Suprapubic skin (tissue), 4 donors: ENCODE data around the gene DCXR. TPM values are rescaled to one million over a fixed set of nuclear protein-coding genes. Genes with fewer than 3 reads are reported as not detected.

Experiments
- DNase-seq, 2 donors: peaks; one replicate each; pipeline ENCODE4 v3.0.0-alpha.2; 2019; ENCODE audit warnings: low spot score in 2 of 2
- H3K27ac ChIP-seq: fragments of 200-600 bp; sonication (generic); one replicate; pipeline ENCODE4 v1.5.1; 2019
- H3K27me3 ChIP-seq: fragments of 200-600 bp; sonication (generic); one replicate; pipeline ENCODE4 v1.5.1; 2019
- H3K36me3 ChIP-seq: fragments of 200-600 bp; sonication (generic); one replicate; pipeline ENCODE4 v1.5.1; 2019
- H3K4me1 ChIP-seq: fragments of 200-600 bp; sonication (generic); one replicate; pipeline ENCODE4 v1.5.1; 2019
- H3K4me3 ChIP-seq: fragments of 200-600 bp; sonication (generic); one replicate; pipeline ENCODE4 v1.5.1; 2019; ENCODE audit warnings: mild to moderate bottlenecking
- H3K9me3 ChIP-seq: fragments of 200-600 bp; sonication (generic); one replicate; pipeline ENCODE4 v1.5.1; 2019
- EP300 ChIP-seq: sonication (generic); formaldehyde crosslinking; IDR thresholded peaks from one replicate; pipeline ENCODE4 v1.6.1; 2017; ENCODE audit warnings: antibody characterized with exemption
- POLR2A ChIP-seq, 2 donors: fragments of 450-650 bp; IDR thresholded peaks; one replicate each; pipeline ENCODE4 v1.6.1; 2017; ENCODE audit warnings: antibody characterized with exemption in 2 of 2, mild to moderate bottlenecking in 2 of 2, moderate library complexity in 2 of 2
- POLR2AphosphoS5 ChIP-seq, 3 donors: sonication (generic); formaldehyde crosslinking; IDR thresholded peaks; one replicate each; pipeline ENCODE4 v1.6.1; 2017; ENCODE audit warnings: antibody characterized with exemption in 3 of 3
- WGBS: methylation state at CpG from one replicate; pipeline ENCODE4 v1.1.5; 2018; 5-methylcytosine and 5-hydroxymethylcytosine counted together
- total RNA-seq, 4 donors: library from RNA; depleted of rRNA; stranded (reverse); fragments of >200 nt; gene quantifications; one replicate each; pipeline ENCODE4 v1.1.0, GENCODE V29; 2016
- TF ChIP-seq, protein P1 (sequence below), 2 donors: fragments of 200-600 bp in 1 of 2; fragments of 450-650 bp in 1 of 2; sonication (generic) in 1 of 2; IDR thresholded peaks; one replicate each; pipeline ENCODE4 v1.5.1; 2016 to 2019; ENCODE audit warnings: antibody characterized with exemption in 2 of 2, mild to moderate bottlenecking in 1 of 2, moderate library complexity in 1 of 2

Gene DCXR
- total RNA-seq, 4 donors from 2014 or later = 160 to 267 (median 222) TPM

DNA sequence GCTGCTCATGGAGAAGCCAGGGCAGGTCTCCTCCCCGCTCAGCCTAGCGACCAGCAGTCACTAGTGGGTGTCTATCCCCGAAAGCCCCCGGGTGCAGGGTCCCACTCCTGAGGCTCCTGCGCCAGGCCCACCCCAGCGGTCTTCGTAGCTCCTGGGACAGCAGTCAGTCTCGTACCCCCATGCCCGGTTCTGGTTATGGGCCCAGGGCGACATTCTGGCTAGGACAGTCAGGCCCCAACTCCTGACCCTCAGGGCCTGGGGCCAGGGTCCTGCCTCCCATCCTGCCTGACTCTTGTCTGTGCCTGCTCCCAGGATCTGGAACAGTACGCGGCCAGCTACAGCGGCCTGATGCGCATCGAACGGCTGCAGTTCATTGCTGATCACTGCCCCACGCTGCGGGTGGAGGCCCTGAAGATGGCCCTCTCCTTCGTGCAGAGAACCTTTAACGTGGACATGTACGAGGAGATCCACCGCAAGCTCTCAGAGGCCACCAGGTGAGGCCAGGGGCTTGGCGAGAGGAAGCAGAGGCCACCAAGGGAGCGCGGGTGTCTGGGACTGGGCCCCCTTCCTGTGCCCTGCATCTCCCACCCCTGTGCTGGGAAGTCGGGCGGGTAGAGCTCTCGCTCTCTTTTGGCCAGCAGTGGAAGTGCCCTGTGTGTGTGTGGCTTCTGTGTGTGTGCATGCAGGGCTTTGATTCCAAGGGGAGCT, 16.2 kb upstream of the DCXR start:
- no peaks in the 10 kb centered on the region for H3K9me3 ChIP-seq
- H3K4me1 ChIP-seq = peaks cover 42% of the 10 kb centered on the region
- TF ChIP-seq POLR2A (IDR thresholded peaks at IDR 0.05) = no peak
- TF ChIP-seq EP300 = no peak
- TF ChIP-seq, protein P1, sequence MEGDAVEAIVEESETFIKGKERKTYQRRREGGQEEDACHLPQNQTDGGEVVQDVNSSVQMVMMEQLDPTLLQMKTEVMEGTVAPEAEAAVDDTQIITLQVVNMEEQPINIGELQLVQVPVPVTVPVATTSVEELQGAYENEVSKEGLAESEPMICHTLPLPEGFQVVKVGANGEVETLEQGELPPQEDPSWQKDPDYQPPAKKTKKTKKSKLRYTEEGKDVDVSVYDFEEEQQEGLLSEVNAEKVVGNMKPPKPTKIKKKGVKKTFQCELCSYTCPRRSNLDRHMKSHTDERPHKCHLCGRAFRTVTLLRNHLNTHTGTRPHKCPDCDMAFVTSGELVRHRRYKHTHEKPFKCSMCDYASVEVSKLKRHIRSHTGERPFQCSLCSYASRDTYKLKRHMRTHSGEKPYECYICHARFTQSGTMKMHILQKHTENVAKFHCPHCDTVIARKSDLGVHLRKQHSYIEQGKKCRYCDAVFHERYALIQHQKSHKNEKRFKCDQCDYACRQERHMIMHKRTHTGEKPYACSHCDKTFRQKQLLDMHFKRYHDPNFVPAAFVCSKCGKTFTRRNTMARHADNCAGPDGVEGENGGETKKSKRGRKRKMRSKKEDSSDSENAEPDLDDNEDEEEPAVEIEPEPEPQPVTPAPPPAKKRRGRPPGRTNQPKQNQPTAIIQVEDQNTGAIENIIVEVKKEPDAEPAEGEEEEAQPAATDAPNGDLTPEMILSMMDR (IDR thresholded peaks at IDR 0.05) = no peak
- no peak for TF ChIP-seq POLR2AphosphoS5 (IDR thresholded peaks at IDR 0.05)
- DNase-seq = no peak
- no peaks in the 10 kb centered on the region for H3K27me3 ChIP-seq
- H3K27ac ChIP-seq = no peak overlapping the region
- 100% methylated on average over 1 of the region's 28 CpGs for WGBS
- peak overlapping the region; percentile 85 for H3K4me3 ChIP-seq
- peaks cover 62% of the 10 kb centered on the region for H3K36me3 ChIP-seq

DNA sequence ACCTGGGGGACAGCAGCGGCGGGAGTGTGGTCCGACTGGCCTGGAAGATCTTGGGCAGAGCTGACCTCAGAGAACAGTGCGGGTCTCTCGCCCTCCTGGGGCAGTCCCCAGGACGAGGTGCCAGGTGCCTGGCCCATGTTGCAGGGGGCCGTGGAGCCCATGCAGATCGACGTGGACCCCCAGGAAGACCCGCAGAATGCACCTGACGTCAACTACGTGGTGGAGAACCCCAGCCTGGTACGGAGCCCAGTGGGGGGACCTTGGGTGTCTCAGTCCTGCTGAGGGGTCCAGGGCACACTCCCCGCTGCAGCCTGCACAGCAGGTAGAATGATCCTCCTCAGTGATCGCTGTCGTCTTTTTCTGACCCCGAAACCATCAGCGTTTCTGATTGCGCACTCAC, 15.6 kb upstream of the DCXR start:
- Histone ChIP-seq H3K27ac (no peak overlapping the region), H3K9me3 (no peaks in the 10 kb centered on the region), H3K36me3 (peaks cover 62% of the 10 kb centered on the region), H3K4me3 (peak overlapping the region; percentile 85), H3K27me3 (no peaks in the 10 kb centered on the region), H3K4me1 (peaks cover 42% of the 10 kb centered on the region)
- WGBS = 96% methylated on average over 11 of the region's 19 CpGs
- DNase-seq = no peak
- TF ChIP-seq, protein P1 (IDR thresholded peaks at IDR 0.05) = no peak
- TF ChIP-seq POLR2A (IDR thresholded peaks at IDR 0.05) (no peak), EP300 (no peak), POLR2AphosphoS5 (IDR thresholded peaks at IDR 0.05) (no peak)

DNA sequence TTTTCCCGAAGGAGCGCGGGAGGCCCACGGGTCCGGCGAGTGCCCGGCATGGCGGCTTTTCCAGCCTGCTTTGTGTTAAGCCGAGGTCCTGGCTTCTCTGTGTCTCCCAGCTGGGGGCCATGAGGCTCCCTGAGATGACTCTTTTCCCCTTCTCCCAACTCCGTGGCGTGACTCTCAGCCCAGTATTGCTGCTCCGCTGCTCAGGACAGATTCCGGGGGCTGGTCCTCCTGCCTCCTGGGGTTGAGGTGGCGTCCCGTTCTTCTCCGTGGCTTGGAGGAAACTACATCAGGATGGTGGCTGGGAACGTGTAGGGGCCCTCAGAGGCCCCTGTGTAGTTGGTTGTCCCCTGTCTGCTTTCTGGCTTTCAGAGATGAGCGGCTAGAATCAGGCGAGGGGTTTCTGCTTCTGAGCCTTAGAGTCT, 15.2 kb upstream of the DCXR start:
- Histone ChIP-seq H3K9me3 (no peaks in the 10 kb centered on the region), H3K36me3 (peaks cover 62% of the 10 kb centered on the region), H3K4me3 (peak overlapping the region; percentile 85), H3K27me3 (no peaks in the 10 kb centered on the region), H3K4me1 (peaks cover 42% of the 10 kb centered on the region), H3K27ac (no peak overlapping the region)
- no peak for TF ChIP-seq POLR2AphosphoS5 (IDR thresholded peaks at IDR 0.05)
- TF ChIP-seq POLR2A (IDR thresholded peaks at IDR 0.05) = no peak
- TF ChIP-seq, protein P1 (IDR thresholded peaks at IDR 0.05) = no peak
- no peak for TF ChIP-seq EP300
- 57% methylated on average over 3 of the region's 19 CpGs for WGBS
- no peak for DNase-seq

DNA sequence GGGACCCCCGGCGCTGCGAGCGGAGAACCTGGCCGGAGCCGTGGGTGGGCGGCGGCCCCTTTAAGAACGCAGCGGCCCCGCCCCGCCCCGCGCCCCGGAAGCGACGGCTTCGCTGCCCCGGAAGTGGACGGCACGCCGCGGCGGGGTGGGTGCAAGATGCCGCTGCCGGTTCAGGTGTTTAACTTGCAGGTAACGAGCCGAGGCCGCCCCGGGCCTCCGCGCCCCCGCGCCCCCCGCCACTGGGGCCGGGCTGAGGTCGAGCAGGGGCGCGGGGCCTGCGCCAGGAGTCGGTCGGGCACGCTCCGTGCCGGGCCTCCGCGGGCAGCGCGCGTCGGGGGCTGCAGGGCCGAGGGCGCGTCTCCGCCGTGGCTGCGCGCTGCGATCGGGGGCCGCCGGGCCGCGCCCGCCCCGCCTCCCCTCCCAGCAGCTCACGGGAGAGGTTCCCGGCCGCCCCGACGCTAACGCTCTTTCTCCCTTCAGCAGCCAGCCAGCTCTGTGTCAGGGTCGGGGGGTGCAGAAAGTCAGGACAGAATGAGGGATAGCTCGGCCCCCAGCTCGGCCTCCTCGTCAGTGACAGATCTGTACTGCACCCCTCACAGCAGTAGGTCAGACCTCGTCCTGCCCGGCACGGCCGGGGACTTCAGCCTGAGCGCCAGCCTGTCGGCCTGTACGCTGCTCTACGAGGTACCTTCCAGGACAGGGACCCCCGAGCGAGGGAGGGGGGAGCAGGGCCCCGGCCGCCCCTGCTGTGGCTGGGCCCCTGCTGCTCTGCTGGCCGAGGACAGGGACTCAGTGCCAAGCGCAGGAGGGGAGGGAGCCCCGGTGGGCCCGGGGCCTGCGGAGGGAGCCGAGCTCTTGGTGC, 14.5 kb upstream of the DCXR start, which contains the start of the genes GPS1 and RFNG:
GPS1 (plus strand) TSS at position 123 of the 862 bp plus-strand sequence; CDS start at position 157, 34 bp downstream.
RFNG (minus strand) TSS at position 36 of the 862 bp plus-strand sequence. CDS start 45 bp downstream, outside the sequence.
- no peaks in the 10 kb centered on the region for H3K27me3 ChIP-seq
- no peak for DNase-seq
- 2% methylated on average over 26 of the region's 94 CpGs for WGBS
- H3K9me3 ChIP-seq = no peaks in the 10 kb centered on the region
- H3K4me1 ChIP-seq = peaks cover 42% of the 10 kb centered on the region
- peaks cover 62% of the 10 kb centered on the region for H3K36me3 ChIP-seq
- peak within 1 kb of the TSS; percentile 85 for H3K4me3 ChIP-seq
- TF ChIP-seq EP300 (no peak), POLR2AphosphoS5 (IDR thresholded peaks at IDR 0.05) (no peak), POLR2A (IDR thresholded peaks at IDR 0.05) (no peak)
- TF ChIP-seq, protein P1 (IDR thresholded peaks at IDR 0.05) = no peak
- peak within 1 kb of the TSS; percentile 77 for H3K27ac ChIP-seq
